Nephron progenitor cell (in vitro differentiated cells): ENCODE data around the gene ZNF775.

Experiments used
- DNase-seq: peaks from one replicate; pipeline ENCODE4 v3.0.0; 2021
- H3K27ac Mint-ChIP-seq: 2 replicates; pipeline ENCODE4 v1.8.0; 2021; ENCODE audit warnings: mild to moderate bottlenecking, moderate library complexity, mixed read lengths
- H3K27me3 Mint-ChIP-seq: 2 replicates; pipeline ENCODE4 v1.8.0; 2021; ENCODE audit warnings: mild to moderate bottlenecking, low read depth, mixed read lengths; ENCODE audit not compliant: poor library complexity
- H3K36me3 Mint-ChIP-seq: 2 replicates; pipeline ENCODE4 v1.8.0; 2021; ENCODE audit warnings: low read depth, mixed read lengths
- H3K4me1 Mint-ChIP-seq: 2 replicates; pipeline ENCODE4 v1.8.0; 2021; ENCODE audit warnings: mixed read lengths
- H3K4me3 Mint-ChIP-seq: 2 replicates; pipeline ENCODE4 v1.8.0; 2021; ENCODE audit warnings: mild to moderate bottlenecking, moderate library complexity, mixed read lengths
- H3K9me3 Mint-ChIP-seq: 2 replicates; pipeline ENCODE4 v1.8.0; 2021; ENCODE audit warnings: mild to moderate bottlenecking, moderate library complexity, mixed read lengths
- TF ChIP-seq, protein P1 (sequence below): fragments of 200-600 bp; sonication (generic); IDR thresholded peaks from 2 replicates; pipeline ENCODE4 v1.5.0; 2021; ENCODE audit warnings: antibody characterized with exemption

ZNF775 gene

GRCh38 chr7:150338166-150338829 is 40.8 kb upstream of the ZNF775 start:
- no peak overlapping the region for H3K27ac Mint-ChIP-seq
- TF ChIP-seq, protein P1, sequence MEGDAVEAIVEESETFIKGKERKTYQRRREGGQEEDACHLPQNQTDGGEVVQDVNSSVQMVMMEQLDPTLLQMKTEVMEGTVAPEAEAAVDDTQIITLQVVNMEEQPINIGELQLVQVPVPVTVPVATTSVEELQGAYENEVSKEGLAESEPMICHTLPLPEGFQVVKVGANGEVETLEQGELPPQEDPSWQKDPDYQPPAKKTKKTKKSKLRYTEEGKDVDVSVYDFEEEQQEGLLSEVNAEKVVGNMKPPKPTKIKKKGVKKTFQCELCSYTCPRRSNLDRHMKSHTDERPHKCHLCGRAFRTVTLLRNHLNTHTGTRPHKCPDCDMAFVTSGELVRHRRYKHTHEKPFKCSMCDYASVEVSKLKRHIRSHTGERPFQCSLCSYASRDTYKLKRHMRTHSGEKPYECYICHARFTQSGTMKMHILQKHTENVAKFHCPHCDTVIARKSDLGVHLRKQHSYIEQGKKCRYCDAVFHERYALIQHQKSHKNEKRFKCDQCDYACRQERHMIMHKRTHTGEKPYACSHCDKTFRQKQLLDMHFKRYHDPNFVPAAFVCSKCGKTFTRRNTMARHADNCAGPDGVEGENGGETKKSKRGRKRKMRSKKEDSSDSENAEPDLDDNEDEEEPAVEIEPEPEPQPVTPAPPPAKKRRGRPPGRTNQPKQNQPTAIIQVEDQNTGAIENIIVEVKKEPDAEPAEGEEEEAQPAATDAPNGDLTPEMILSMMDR, result no peak
- H3K36me3 Mint-ChIP-seq, result no peaks in the 10 kb centered on the region
- peaks cover 49% of the 10 kb centered on the region for H3K4me1 Mint-ChIP-seq
- peaks cover 3% of the 10 kb centered on the region for H3K9me3 Mint-ChIP-seq
- H3K27me3 Mint-ChIP-seq, result peaks cover 64% of the 10 kb centered on the region
- H3K4me3 Mint-ChIP-seq, result no peak overlapping the region
- no peak for DNase-seq

- H3K4me1 Mint-ChIP-seq, result peaks cover 49% of the 10 kb centered on the region
- H3K27me3 Mint-ChIP-seq, result peaks cover 71% of the 10 kb centered on the region
- DNase-seq, result no peak
- H3K36me3 Mint-ChIP-seq, result no peaks in the 10 kb centered on the region
- TF ChIP-seq, protein P1, result no peak
- peaks cover 13% of the 10 kb centered on the region for H3K9me3 Mint-ChIP-seq
- peak overlapping the region; percentile 47 for H3K4me3 Mint-ChIP-seq
- no peak overlapping the region for H3K27ac Mint-ChIP-seq
Measured at GRCh38 chr7:150339409-150339809, 39.7 kb upstream of the ZNF775 start.

- H3K36me3 Mint-ChIP-seq, result no peaks in the 10 kb centered on the region
- H3K9me3 Mint-ChIP-seq, result peaks cover 19% of the 10 kb centered on the region
- H3K4me1 Mint-ChIP-seq, result peaks cover 47% of the 10 kb centered on the region
- peak overlapping the region; percentile 47 for H3K4me3 Mint-ChIP-seq
- TF ChIP-seq, protein P1, result no peak
- peak; percentile 53 for DNase-seq
- H3K27ac Mint-ChIP-seq, result no peak overlapping the region
- peaks cover 73% of the 10 kb centered on the region for H3K27me3 Mint-ChIP-seq
Measured at GRCh38 chr7:150340024-150340749, 38.9 kb upstream of the ZNF775 start.

- DNase-seq, result no peak
- peaks cover 77% of the 10 kb centered on the region for H3K27me3 Mint-ChIP-seq
- TF ChIP-seq, protein P1, result no peak
- peaks cover 19% of the 10 kb centered on the region for H3K9me3 Mint-ChIP-seq
- H3K27ac Mint-ChIP-seq, result no peak overlapping the region
- no peaks in the 10 kb centered on the region for H3K36me3 Mint-ChIP-seq
- peak overlapping the region; percentile 82 for H3K4me3 Mint-ChIP-seq
- peaks cover 40% of the 10 kb centered on the region for H3K4me1 Mint-ChIP-seq
Measured at GRCh38 chr7:150340875-150341262, 38.3 kb upstream of the ZNF775 start.

DNA sequence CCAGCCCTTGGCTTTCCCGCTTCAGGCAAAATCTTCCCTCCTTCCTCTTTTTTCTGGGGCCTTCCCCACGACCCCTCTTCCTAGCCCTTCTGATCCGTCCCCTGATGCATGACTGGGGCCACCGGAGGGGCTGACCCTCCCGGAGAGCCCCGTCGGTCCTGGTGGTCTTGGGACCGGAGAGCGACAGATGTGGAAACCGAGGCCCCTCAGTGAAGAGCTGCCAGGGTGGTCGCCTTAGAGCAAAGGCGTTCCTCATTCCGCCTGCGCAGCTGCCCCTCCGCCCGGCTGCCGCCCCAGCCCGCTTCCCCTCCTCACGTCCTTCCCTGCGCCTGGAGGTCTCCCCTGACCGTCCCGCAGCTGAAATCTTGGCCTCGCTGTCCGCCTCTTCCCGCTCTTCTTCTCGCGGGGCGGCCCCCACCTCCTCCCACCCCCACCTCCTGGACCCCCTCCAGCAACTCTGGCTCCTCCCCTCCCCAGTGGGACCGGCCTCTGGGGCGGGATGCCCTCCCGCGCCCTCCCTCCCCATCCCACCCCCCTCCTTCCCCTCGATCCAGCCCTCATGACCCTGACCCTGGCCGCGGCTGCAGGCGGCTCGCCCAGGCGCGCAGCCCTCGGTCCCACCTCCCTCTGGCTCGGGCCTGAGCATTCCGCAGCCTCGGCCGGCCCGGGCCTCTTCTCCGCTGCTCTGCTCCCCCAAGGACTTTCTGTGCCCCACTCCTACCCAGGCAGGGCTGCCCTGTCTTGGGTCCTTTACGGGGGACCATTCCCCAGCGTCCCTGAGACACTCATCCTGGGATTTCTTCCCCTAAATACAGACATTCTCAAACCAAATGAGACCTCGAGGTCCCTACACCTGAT is 37.6 kb upstream of the ZNF775 start, which contains the start of gene RARRES2:
RARRES2 (minus strand) TSS at position 367 of the 858 bp plus-strand sequence. CDS start 1,020 bp downstream, outside the sequence.
- peaks cover 40% of the 10 kb centered on the region for H3K4me1 Mint-ChIP-seq

More for the DNA sequence above, 37.6 kb upstream of the ZNF775 start, which contains the start of gene RARRES2:
- TF ChIP-seq, protein P1, result no peak
- Mint-ChIP-seq H3K36me3 (no peaks in the 10 kb centered on the region), H3K4me3 (peak within 1 kb of the TSS; percentile 82), H3K9me3 (peaks cover 23% of the 10 kb centered on the region), H3K27me3 (peaks cover 78% of the 10 kb centered on the region), H3K27ac (no peak within 1 kb of the TSS)
- peak; percentile 75 for DNase-seq
